IMR-90 (cell line): ENCODE data around the gene TPD52L2. TPM values are rescaled to one million over a fixed set of nuclear protein-coding genes. Genes with fewer than 3 reads are reported as not detected.

Experiments
- ATAC-seq: fragments of 200-7000 bp; cut with Tn5 transposase; 2 replicates; pipeline ENCODE4 v1.9.1; 2020; ENCODE audit warnings: low read depth, mild to moderate bottlenecking, moderate library complexity
- BruUV-seq: library from RNA; stranded (reverse); fragments of 400-500 nt; replicated peaks from 2 replicates; lab custom pipeline; 2021; lab: Mats Ljungman, UMichigan
- CTCF ChIA-PET: fragments of 300-600 bp; formaldehyde crosslinking; extraction: SDS; loops from one replicate; lab custom pipeline; 2021; ENCODE audit warnings: antibody characterized with exemption; lab: Yijun Ruan, JAX
- POLR2A ChIA-PET: fragments of 300-600 bp; sonication (Branson Sonifier 250); formaldehyde crosslinking; loops from one replicate; lab custom pipeline; 2022; ENCODE audit warnings: antibody characterized with exemption; ENCODE audit not compliant: unreplicated experiment; lab: Charles Lee
- DNase-seq: peaks from one replicate; pipeline ENCODE4 v3.0.0; 2013
- H2AFZ ChIP-seq: replicated peaks from 2 replicates; pipeline ENCODE3; 2013; ENCODE audit warnings: low read length, mild to moderate bottlenecking; ENCODE audit not compliant: poor library complexity
- H2AK5ac ChIP-seq: 2 replicates; pipeline ENCODE4 v1.6.1; 2013; ENCODE audit warnings: low read depth, low read length, inconsistent platforms
- H2AK9ac ChIP-seq: replicated peaks from 2 replicates; pipeline ENCODE3; 2013; ENCODE audit warnings: mild to moderate bottlenecking, low read depth, low read length, moderate library complexity; ENCODE audit not compliant: poor library complexity
- H2BK120ac ChIP-seq: 2 replicates; pipeline ENCODE4 v1.6.1; 2013; ENCODE audit warnings: low read depth, low read length, inconsistent platforms
- H2BK15ac ChIP-seq: 3 replicates; pipeline ENCODE4 v1.6.1; 2013; ENCODE audit warnings: low read depth, low read length, inconsistent platforms
- H2BK20ac ChIP-seq: 2 replicates; pipeline ENCODE4 v1.6.1; 2013; ENCODE audit warnings: low read depth, mild to moderate bottlenecking, inconsistent platforms, low read length, moderate library complexity
- H2BK5ac ChIP-seq: 2 replicates; pipeline ENCODE4 v1.6.1; 2013; ENCODE audit warnings: mild to moderate bottlenecking, low read depth, low read length, inconsistent platforms; ENCODE audit not compliant: poor library complexity, severe bottlenecking
- H3K14ac ChIP-seq: replicated peaks from 2 replicates; pipeline ENCODE4 v1.6.1; 2013; ENCODE audit warnings: low read depth, low read length, inconsistent platforms
- H3K18ac ChIP-seq: 2 replicates; pipeline ENCODE4 v1.6.1; 2013; ENCODE audit warnings: low read depth, low read length, control low read depth
- H3K23ac ChIP-seq: 2 replicates; pipeline ENCODE4 v1.6.1; 2013; ENCODE audit warnings: low read depth, low read length, inconsistent platforms
- H3K27ac ChIP-seq: 2 replicates; pipeline ENCODE4 v1.5.1; 2013; ENCODE audit warnings: mild to moderate bottlenecking, control low read depth, low read length; ENCODE audit not compliant: insufficient read depth
- H3K27me3 ChIP-seq: 2 replicates; pipeline ENCODE4 v1.6.1; 2013; ENCODE audit warnings: low read length; ENCODE audit not compliant: control insufficient read depth, insufficient read depth
- H3K36me3 ChIP-seq: 2 replicates; pipeline ENCODE4 v1.6.1; 2013; ENCODE audit warnings: low read length, mixed read lengths; ENCODE audit not compliant: control insufficient read depth, insufficient read depth
- H3K4ac ChIP-seq: 2 replicates; pipeline ENCODE4 v1.6.1; 2013; ENCODE audit warnings: low read depth, low read length, inconsistent platforms
- H3K4me1 ChIP-seq: 2 replicates; pipeline ENCODE4 v1.6.1; 2013; ENCODE audit warnings: low read length, mixed read lengths; ENCODE audit not compliant: control insufficient read depth, insufficient read depth
- H3K4me2 ChIP-seq: 2 replicates; pipeline ENCODE4 v1.6.1; 2013; ENCODE audit warnings: low read depth, mild to moderate bottlenecking, control low read depth, low read length, moderate library complexity
- H3K4me3 ChIP-seq: 2 replicates; pipeline ENCODE4 v1.5.1; 2013; ENCODE audit warnings: low read depth, mild to moderate bottlenecking, control low read depth, low read length, moderate library complexity; ENCODE audit not compliant: insufficient read depth
- H3K56ac ChIP-seq: 2 replicates; pipeline ENCODE4 v1.6.1; 2013; ENCODE audit warnings: low read length, inconsistent platforms; ENCODE audit not compliant: insufficient read depth; ENCODE audit errors: extremely low read depth
- H3K79me1 ChIP-seq, 2 experiments: 2 replicates each; pipeline ENCODE4 v1.6.1; 2013; ENCODE audit warnings: low read length in 2 of 2, inconsistent platforms in 1 of 2, low read depth in 1 of 2
- H3K9ac ChIP-seq: 2 replicates; pipeline ENCODE4 v1.6.1; 2013; ENCODE audit warnings: low read depth, low read length, control low read depth
- H3K9me1 ChIP-seq: 2 replicates; pipeline ENCODE4 v1.6.1; 2013; ENCODE audit warnings: low read length, inconsistent platforms; ENCODE audit not compliant: insufficient read depth
- H3K9me3 ChIP-seq: 2 replicates; pipeline ENCODE4 v1.6.1; 2013; ENCODE audit warnings: low read length; ENCODE audit not compliant: control insufficient read depth, insufficient read depth
- H4K20me1 ChIP-seq: 2 replicates; pipeline ENCODE4 v1.6.1; 2013; ENCODE audit warnings: low read length, inconsistent platforms; ENCODE audit not compliant: insufficient read depth
- H4K5ac ChIP-seq: 2 replicates; pipeline ENCODE4 v1.6.1; 2013; ENCODE audit warnings: mild to moderate bottlenecking, low read depth, low read length, control low read depth
- H4K8ac ChIP-seq, 2 experiments: 2 replicates each; pipeline ENCODE4 v1.6.1; 2013; ENCODE audit warnings: low read depth in 2 of 2, low read length in 2 of 2, control low read depth in 1 of 2, inconsistent platforms in 1 of 2
- H4K91ac ChIP-seq: 2 replicates; pipeline ENCODE4 v1.6.1; 2013; ENCODE audit warnings: low read depth, low read length, inconsistent platforms; ENCODE audit not compliant: insufficient read depth
- BHLHE40 ChIP-seq: fragments of 150-350 bp; IDR thresholded peaks from 2 replicates; pipeline ENCODE4 v1.6.1; 2016; ENCODE audit warnings: mild to moderate bottlenecking, low read depth, low read length
- CEBPB ChIP-seq: IDR thresholded peaks from 2 replicates; pipeline ENCODE4 v1.6.1; 2012; ENCODE audit warnings: low read depth, low read length, improper control_type of control experiment
- FOS ChIP-seq: fragments of 150-350 bp; IDR thresholded peaks from 2 replicates; pipeline ENCODE4 v1.6.1; 2016; ENCODE audit warnings: low read depth, low read length
- MAFK ChIP-seq: IDR thresholded peaks from 2 replicates; pipeline ENCODE4 v1.6.1; 2012; ENCODE audit warnings: low read depth, low read length, improper control_type of control experiment
- MAZ ChIP-seq: IDR thresholded peaks from 2 replicates; pipeline ENCODE4 v1.6.1; 2012; ENCODE audit warnings: low read depth, mild to moderate bottlenecking, low read length, improper control_type of control experiment, moderate library complexity, borderline replicate concordance
- MXI1 ChIP-seq: IDR thresholded peaks from 2 replicates; pipeline ENCODE4 v1.6.1; 2012; ENCODE audit warnings: low read depth, mild to moderate bottlenecking, low read length, moderate library complexity, borderline replicate concordance
- NFE2L2 ChIP-seq: fragments of 150-350 bp; IDR thresholded peaks from 2 replicates; pipeline ENCODE4 v1.6.1; 2016; ENCODE audit warnings: low read depth, mild to moderate bottlenecking, low read length
- POLR2A ChIP-seq: IDR thresholded peaks from 2 replicates; pipeline ENCODE4 v1.6.1; 2012; ENCODE audit warnings: mild to moderate bottlenecking, low read depth, low read length
- RAD21 ChIP-seq: IDR thresholded peaks from 2 replicates; pipeline ENCODE4 v1.6.1; 2012; ENCODE audit warnings: low read length, improper control_type of control experiment
- RCOR1 ChIP-seq: IDR thresholded peaks from 2 replicates; pipeline ENCODE4 v1.6.1; 2012; ENCODE audit warnings: mild to moderate bottlenecking, low read length, improper control_type of control experiment; ENCODE audit not compliant: insufficient replicate concordance
- WGBS, 2 experiments: methylation state at CpG; one replicate each; pipeline versions ENCODE4 v1.1.5 to v1.1.7; 2013; ENCODE audit warnings: missing lambda C conversion rate in 2 of 2; ENCODE audit not compliant: insufficient read length in 1 of 2; ENCODE audit errors: extremely low coverage in 2 of 2; 5-methylcytosine and 5-hydroxymethylcytosine counted together
- dilution Hi-C: fragments of 300-500 bp; cut with HindIII; formaldehyde crosslinking; loops from one replicate; pipeline ENCODE4 v1.14.3; 2018; ENCODE audit warnings: low sequenced_read_pairs; ENCODE audit not compliant: unreplicated experiment
- in situ Hi-C: fragments of 300-500 bp; cut with MboI; formaldehyde crosslinking; loops from 3 replicates; pipeline ENCODE4 v1.14.3; 2019; ENCODE audit warnings: low sequenced_read_pairs, inconsistent platforms, mixed read lengths
- intact Hi-C: fragments of 100-400 bp; cut with micrococcal nuclease; formaldehyde crosslinking; loops from 2 replicates; pipeline ENCODE4 v1.10.0; 2022
- polyA plus RNA-seq, 3 experiments: library from polyadenylated mRNA; depleted of rRNA; stranded (reverse); fragments of >200 nt; gene quantifications; 2 replicates each; pipeline ENCODE4 v1.2.3, GENCODE V29; 2012; ENCODE audit warnings: low replicate concordance in 1 of 3
- total RNA-seq: library from RNA; depleted of rRNA; stranded (reverse); fragments of >200 nt; gene quantifications from 2 replicates; pipeline ENCODE4 v1.2.3, GENCODE V29; 2012
- TF ChIP-seq, protein P1 (sequence below): fragments of 150-350 bp; IDR thresholded peaks from 2 replicates; pipeline ENCODE4 v1.6.1; 2016; ENCODE audit warnings: low read depth, mild to moderate bottlenecking, low read length, moderate library complexity, borderline replicate concordance
- TF ChIP-seq, protein P2 (sequence below): fragments of 150-350 bp; IDR thresholded peaks from 2 replicates; pipeline ENCODE4 v1.6.1; 2017; ENCODE audit warnings: mild to moderate bottlenecking, antibody characterized with exemption, low read length, low read depth

The TPD52L2 gene
- total and polyA plus RNA-seq, 2 of the 4 experiments (the other 2 are of a cell fraction) = 113 to 189 TPM

DNA sequence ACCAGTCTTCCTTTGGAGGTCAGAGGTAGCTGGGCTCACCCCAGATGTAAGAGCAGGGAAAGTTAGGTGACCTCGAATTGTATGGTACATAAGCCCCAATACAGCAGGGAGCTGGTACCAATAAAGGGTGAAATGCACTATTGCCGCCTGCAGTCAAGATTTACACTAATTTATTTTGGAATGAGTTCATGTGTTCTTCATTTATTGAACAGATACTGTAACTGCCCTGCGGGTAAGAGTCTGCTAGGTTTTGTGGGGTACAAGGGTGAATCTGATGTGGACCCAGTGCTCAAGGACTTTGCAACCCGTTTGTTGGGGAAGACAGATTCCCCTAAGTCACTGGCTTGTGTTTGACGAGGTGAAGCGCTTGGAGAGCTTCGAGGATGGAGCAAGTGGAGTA is 27.3 kb downstream of the TPD52L2 start:
- in situ Hi-C loops = no loop called here
- BruUV-seq = no TSS peak

More for the DNA sequence above, 27.3 kb downstream of the TPD52L2 start:
- no peak for ATAC-seq
- dilution Hi-C loops = no loop called here
- Histone ChIP-seq H4K20me1 (peaks cover 65% of the 10 kb centered on the region), H3K4ac (no peak overlapping the region), H3K14ac (no peak overlapping the region), H2AK5ac (no peak overlapping the region), H2BK5ac (no peak overlapping the region), H2BK20ac (no peak overlapping the region), H3K27me3 (no peaks in the 10 kb centered on the region), H3K23ac (no peak overlapping the region), H3K56ac (no peak overlapping the region), H3K27ac (no peak overlapping the region), H2BK15ac (no peak overlapping the region), H4K5ac (no peak overlapping the region), H2BK120ac (no peak overlapping the region), H3K79me1 (peaks cover 16 to 58% of the 10 kb centered on the region in 2 experiments), H3K36me3 (peaks cover 45% of the 10 kb centered on the region), H3K9me3 (no peaks in the 10 kb centered on the region), H3K4me2 (no peak overlapping the region), H3K9ac (no peak overlapping the region), H2AK9ac (no peak overlapping the region), H3K4me3 (no peak overlapping the region), H3K9me1 (peaks cover 17% of the 10 kb centered on the region), H2AFZ (no peak overlapping the region), H3K4me1 (peaks cover 20% of the 10 kb centered on the region), H4K91ac (no peak overlapping the region), H4K8ac (no peak overlapping the region), H3K18ac (no peak overlapping the region)
- 100% methylated on average over 2 of the region's 7 CpGs; no CpG with 5 or more reads in 1 of the 2 experiments for WGBS, 2 experiments
- TF ChIP-seq NFE2L2 (no peak), BHLHE40 (no peak), CEBPB (no peak), RCOR1 (no peak), FOS (no peak), MAZ (no peak), POLR2A (no peak), MXI1 (no peak), RAD21 (no peak), MAFK (no peak)
- TF ChIP-seq, protein P1, sequence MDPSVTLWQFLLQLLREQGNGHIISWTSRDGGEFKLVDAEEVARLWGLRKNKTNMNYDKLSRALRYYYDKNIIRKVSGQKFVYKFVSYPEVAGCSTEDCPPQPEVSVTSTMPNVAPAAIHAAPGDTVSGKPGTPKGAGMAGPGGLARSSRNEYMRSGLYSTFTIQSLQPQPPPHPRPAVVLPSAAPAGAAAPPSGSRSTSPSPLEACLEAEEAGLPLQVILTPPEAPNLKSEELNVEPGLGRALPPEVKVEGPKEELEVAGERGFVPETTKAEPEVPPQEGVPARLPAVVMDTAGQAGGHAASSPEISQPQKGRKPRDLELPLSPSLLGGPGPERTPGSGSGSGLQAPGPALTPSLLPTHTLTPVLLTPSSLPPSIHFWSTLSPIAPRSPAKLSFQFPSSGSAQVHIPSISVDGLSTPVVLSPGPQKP = no peak
- TF ChIP-seq, protein P2, sequence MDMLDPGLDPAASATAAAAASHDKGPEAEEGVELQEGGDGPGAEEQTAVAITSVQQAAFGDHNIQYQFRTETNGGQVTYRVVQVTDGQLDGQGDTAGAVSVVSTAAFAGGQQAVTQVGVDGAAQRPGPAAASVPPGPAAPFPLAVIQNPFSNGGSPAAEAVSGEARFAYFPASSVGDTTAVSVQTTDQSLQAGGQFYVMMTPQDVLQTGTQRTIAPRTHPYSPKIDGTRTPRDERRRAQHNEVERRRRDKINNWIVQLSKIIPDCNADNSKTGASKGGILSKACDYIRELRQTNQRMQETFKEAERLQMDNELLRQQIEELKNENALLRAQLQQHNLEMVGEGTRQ = no peak
- no peak for DNase-seq
- ChIA-PET CTCF (no interaction called here), POLR2A (no interaction called here)
- intact Hi-C loops = no loop called here
